Activated T-helper 17 cell treated with anti-CD3 and anti-CD28 coated beads, Interleukin-2, amount 50 U/mL, for 72 hours (primary cell): ENCODE results near the gene INSR. TPM values are rescaled to one million over a fixed set of nuclear protein-coding genes. Genes with fewer than 3 reads are reported as not detected.

Experiments used
- ATAC-seq: fragments of 150-1000 bp; cut with Tn5 transposase; replicated peaks from 2 replicates; pipeline ENCODE4 v1.10.0; 2021; ENCODE audit warnings: mild to moderate bottlenecking, moderate library complexity
- H3K27ac Mint-ChIP-seq: one replicate; pipeline ENCODE4 v1.8.0; 2022; ENCODE audit warnings: mixed read lengths
- H3K27me3 Mint-ChIP-seq: one replicate; pipeline ENCODE4 v1.8.0; 2022; ENCODE audit warnings: mixed read lengths
- H3K36me3 Mint-ChIP-seq: one replicate; pipeline ENCODE4 v1.8.0; 2022; ENCODE audit warnings: low read depth, mild to moderate bottlenecking, mixed read lengths
- H3K4me1 Mint-ChIP-seq: one replicate; pipeline ENCODE4 v1.8.0; 2022; ENCODE audit warnings: mixed read lengths
- H3K4me3 Mint-ChIP-seq: one replicate; pipeline ENCODE4 v1.8.0; 2022; ENCODE audit warnings: mild to moderate bottlenecking, mixed read lengths
- H3K9me3 Mint-ChIP-seq: one replicate; pipeline ENCODE4 v1.8.0; 2022; ENCODE audit warnings: mixed read lengths
- total RNA-seq, 2 donors: library from RNA; stranded (reverse); gene quantifications; one replicate each; pipeline ENCODE4 v1.2.3, GENCODE V29; 2022

The INSR gene
- total RNA-seq, 2 donors from 2014 or later = 0.69 to 5.0 TPM

DNA sequence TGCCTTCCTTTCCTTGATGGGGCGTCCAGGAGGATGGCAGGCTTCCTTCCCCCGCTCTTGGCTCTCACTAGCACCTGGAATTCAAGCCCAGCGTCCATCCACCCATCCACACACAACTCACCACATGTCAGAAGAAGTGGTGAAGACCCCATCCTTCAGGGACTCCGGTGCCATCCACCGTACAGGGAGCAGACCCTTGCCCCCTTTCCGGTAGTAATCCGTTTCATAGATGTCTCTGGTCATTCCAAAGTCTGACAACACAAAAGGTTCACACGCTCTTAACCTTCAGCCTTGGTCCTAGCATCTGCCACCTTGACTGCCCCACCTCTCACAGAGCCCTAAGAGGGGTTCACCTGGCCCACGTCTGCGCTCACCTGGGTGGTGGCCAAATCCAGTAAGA is 173.7 kb downstream of the INSR start:
- H3K27ac Mint-ChIP-seq = no peak overlapping the region
- no peaks in the 10 kb centered on the region for H3K27me3 Mint-ChIP-seq
- H3K4me3 Mint-ChIP-seq = no peak overlapping the region
- H3K36me3 Mint-ChIP-seq = peaks cover 6% of the 10 kb centered on the region
- H3K9me3 Mint-ChIP-seq = peaks cover 3% of the 10 kb centered on the region
- H3K4me1 Mint-ChIP-seq = no peaks in the 10 kb centered on the region
- ATAC-seq = no peak

DNA sequence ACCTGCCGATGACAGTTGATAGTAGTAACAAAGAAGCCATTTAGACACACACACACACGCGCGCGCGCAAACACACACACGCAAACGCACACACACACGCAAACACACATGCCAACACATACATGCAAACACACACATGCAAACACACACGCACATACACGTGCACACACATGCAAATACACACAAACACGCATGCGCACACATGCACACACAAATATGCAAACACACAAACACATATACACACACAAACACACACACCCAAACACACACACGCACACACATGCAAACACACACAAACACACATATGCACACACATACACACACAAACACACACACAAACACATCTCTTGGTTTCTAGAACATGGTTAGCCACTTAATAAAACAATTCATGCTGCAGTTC is 174.6 kb downstream of the INSR start:
- no peak overlapping the region for H3K4me3 Mint-ChIP-seq
- H3K4me1 Mint-ChIP-seq = no peaks in the 10 kb centered on the region
- ATAC-seq = no peak
- peaks cover 2% of the 10 kb centered on the region for H3K36me3 Mint-ChIP-seq
- no peak overlapping the region for H3K27ac Mint-ChIP-seq
- H3K9me3 Mint-ChIP-seq = no peaks in the 10 kb centered on the region
- no peaks in the 10 kb centered on the region for H3K27me3 Mint-ChIP-seq

DNA sequence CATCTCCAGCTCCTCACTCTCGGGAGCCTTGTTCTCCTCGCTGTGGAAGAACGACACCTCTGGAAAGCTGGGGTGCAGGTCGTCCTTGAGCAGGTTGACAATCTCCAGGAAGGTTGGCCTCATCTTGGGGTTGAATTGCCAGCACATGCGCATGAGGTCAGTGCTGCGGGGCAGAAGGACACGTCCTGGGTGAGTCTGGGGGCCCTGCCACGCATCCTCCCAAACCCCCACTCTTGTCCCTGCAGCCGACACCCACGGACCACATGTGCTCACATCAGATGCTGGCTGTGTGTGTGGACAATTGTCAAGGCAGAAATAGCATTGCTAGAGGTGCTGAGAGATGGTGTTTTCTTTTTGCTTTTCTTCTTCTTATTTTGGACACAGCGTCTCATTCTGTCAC is 177.0 kb downstream of the INSR start:
- ATAC-seq = no peak
- H3K27me3 Mint-ChIP-seq = peaks cover 5% of the 10 kb centered on the region
- no peaks in the 10 kb centered on the region for H3K4me1 Mint-ChIP-seq
- H3K36me3 Mint-ChIP-seq = no peaks in the 10 kb centered on the region
- H3K9me3 Mint-ChIP-seq = no peaks in the 10 kb centered on the region
- no peak overlapping the region for H3K27ac Mint-ChIP-seq
- no peak overlapping the region for H3K4me3 Mint-ChIP-seq

DNA sequence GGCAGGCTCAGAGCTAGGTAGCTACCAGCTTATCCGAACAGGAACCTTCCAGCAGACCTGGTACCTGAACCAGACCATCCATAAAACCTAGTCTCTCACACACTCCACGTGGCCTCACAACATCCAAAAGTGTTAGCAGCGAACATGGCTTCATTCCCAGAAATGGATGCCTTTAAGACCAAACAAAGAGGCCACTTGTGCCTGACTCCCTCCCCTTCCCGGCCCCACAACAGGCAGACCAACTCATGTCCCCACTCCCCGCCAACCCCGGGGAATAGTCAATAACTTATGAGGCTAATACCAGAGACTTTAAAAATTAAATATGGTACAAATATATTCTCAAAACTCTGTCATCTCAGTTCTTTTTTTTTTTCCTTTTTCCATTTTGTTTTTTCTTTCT is 178.5 kb downstream of the INSR start:
- Mint-ChIP-seq H3K27me3 (peaks cover 5% of the 10 kb centered on the region), H3K9me3 (no peaks in the 10 kb centered on the region), H3K36me3 (no peaks in the 10 kb centered on the region), H3K4me1 (no peaks in the 10 kb centered on the region), H3K4me3 (no peak overlapping the region), H3K27ac (no peak overlapping the region)
- no peak for ATAC-seq

DNA sequence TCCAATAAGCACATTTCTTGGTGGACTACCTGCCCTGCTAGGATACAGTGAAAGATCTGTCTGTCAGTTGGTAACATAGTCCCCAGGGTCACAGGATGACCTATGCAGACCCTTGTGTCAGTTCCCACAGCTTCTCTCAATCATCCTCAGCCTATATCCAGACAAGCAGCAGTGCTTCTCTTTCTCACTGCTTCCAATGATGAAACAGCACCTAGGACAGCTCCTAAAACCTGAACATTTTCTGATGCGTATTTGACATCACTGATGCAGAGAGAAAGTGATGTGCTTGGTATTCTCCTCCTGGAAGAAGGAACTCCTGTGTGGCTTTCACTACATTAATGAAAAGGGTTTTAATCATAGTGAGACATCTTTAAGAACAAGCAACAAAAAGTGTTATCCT is 181.0 kb downstream of the INSR start:
- ATAC-seq = no peak
- H3K4me1 Mint-ChIP-seq = no peaks in the 10 kb centered on the region
- H3K27me3 Mint-ChIP-seq = peaks cover 5% of the 10 kb centered on the region
- H3K36me3 Mint-ChIP-seq = no peaks in the 10 kb centered on the region
- H3K4me3 Mint-ChIP-seq = no peak overlapping the region
- no peak overlapping the region for H3K27ac Mint-ChIP-seq
- H3K9me3 Mint-ChIP-seq = no peaks in the 10 kb centered on the region

DNA sequence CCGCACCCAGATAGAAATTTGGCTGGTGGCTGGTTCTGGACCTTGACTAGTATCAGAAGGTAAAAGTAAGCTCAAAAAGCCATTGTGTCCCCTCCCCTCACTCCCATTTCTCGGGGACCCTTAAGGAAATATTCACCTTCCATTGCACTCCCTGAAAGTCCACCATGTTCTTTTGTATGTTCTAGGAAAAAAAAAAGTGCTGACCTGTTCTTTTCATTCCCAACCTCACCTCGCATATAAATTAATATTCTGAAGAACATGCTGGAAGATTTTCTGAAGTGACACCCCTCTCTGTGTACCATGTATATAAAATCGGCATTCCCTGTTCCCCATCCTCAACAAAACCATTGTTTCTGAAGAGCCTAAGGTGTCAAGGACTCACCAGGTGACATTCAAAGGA is 181.5 kb downstream of the INSR start:
- no peak overlapping the region for H3K27ac Mint-ChIP-seq
- no peaks in the 10 kb centered on the region for H3K9me3 Mint-ChIP-seq
- no peaks in the 10 kb centered on the region for H3K4me1 Mint-ChIP-seq
- no peak overlapping the region for H3K4me3 Mint-ChIP-seq
- peaks cover 5% of the 10 kb centered on the region for H3K27me3 Mint-ChIP-seq
- no peaks in the 10 kb centered on the region for H3K36me3 Mint-ChIP-seq
- no peak for ATAC-seq

DNA sequence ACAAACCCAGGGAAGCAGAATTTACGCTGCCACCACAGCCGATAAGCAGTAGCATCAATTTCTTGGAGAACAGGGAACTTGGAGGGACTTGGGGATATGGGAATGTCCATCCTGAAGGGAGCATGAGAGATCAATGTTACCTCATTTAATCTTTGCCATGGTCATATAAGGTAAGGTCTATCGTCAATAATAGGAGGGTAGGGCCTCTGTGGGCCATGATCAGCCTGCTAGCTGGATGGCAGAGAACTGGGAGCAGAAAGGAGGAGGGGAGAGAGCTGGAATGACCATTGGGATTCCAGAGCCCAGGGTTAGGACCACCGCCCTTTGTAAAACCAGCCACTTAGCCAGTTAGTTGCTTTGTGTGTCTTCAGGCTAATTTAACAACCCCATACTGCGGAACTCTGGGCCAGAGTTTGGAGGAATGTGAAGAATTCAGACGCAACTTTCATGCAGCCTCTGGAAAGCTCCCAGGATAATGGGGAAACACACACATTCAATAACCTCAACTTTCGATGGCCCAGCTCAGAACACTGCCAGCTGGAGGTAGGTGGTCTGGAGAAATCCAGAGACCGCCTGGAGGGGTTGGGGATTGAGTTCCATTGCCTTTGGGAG is 184.4 kb downstream of the INSR start:
- no peak overlapping the region for H3K4me3 Mint-ChIP-seq
- H3K4me1 Mint-ChIP-seq = no peaks in the 10 kb centered on the region
- H3K27ac Mint-ChIP-seq = no peak overlapping the region
- H3K9me3 Mint-ChIP-seq = no peaks in the 10 kb centered on the region
- ATAC-seq = no peak
- H3K27me3 Mint-ChIP-seq = peaks cover 5% of the 10 kb centered on the region
- H3K36me3 Mint-ChIP-seq = no peaks in the 10 kb centered on the region

DNA sequence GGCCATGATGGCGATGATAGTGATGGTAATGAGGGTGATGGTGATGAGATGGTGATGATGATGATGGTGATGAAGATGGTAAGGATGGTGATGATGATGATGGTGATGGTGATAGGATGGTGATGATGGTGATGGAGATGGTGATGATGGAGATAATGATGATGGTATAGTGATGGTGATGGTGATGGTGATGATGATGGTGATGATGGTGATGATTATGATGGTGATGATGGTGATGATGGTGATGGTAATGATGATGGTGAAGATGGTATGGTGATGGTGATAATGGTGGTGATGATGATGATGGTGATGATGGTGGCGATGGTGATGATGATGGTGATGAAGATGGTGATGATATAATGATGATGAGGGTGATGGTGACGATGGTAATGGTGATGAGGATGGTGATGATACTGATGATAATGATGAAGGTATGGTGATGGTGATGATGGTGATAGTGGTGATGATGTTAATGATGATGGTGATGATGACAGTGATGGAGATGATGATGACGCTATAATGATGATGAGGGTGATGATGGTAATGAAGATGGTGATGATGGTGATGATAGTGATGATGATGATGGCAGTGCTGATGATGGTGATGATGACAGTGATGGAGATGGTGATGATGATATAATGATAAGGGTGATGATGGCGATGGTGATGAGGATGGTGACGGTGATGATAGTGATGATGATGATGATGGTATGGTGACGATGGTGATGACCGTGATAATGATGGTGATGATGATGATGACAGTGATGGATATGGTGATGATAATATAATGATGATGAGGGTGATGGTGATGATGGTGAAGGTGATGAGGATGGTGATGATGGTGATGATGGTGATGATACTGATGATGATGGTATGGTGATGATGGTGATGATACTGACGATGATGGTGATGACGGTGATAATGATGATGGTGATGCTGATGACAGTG is 187.2 kb downstream of the INSR start:
- Mint-ChIP-seq H3K36me3 (no peaks in the 10 kb centered on the region), H3K4me1 (peaks cover 3% of the 10 kb centered on the region), H3K9me3 (no peaks in the 10 kb centered on the region), H3K27ac (no peak overlapping the region), H3K27me3 (no peaks in the 10 kb centered on the region), H3K4me3 (no peak overlapping the region)
- no peak for ATAC-seq

DNA sequence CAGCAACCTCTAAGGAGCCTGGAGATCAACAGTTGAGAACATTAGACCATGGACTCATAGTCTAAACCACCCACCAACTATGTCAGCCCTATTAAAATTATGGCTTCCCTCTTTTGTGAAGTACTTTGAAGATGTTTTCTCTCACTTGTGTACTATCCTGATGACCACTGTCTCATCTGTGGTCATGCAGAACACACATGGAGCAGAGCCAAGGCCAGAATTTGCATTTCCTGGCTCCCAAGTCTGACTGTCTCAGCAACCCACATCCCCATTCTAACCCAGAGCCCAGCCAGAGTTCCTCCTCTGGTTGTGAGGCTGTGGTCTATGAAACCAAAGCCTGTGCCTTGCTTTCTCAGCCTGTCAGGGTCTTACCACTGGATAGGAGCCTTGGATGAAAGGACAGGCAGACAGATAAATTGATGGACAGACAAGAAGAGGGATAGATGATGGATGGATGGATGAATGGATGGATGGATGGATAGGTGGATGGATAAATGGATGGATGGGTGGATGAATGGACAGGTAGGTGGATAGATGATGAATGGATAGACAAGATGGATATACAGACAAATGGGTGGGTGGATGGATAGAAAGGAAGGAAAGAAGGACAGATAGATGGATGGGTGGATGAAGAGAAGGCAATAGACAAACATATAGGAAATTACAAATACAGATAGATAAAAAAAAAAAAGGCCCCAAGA is 189.3 kb downstream of the INSR start:
- peak; percentile 14 for ATAC-seq
- Mint-ChIP-seq H3K4me3 (no peak overlapping the region), H3K36me3 (no peaks in the 10 kb centered on the region), H3K27ac (no peak overlapping the region), H3K27me3 (no peaks in the 10 kb centered on the region), H3K9me3 (no peaks in the 10 kb centered on the region), H3K4me1 (peaks cover 7% of the 10 kb centered on the region)

DNA sequence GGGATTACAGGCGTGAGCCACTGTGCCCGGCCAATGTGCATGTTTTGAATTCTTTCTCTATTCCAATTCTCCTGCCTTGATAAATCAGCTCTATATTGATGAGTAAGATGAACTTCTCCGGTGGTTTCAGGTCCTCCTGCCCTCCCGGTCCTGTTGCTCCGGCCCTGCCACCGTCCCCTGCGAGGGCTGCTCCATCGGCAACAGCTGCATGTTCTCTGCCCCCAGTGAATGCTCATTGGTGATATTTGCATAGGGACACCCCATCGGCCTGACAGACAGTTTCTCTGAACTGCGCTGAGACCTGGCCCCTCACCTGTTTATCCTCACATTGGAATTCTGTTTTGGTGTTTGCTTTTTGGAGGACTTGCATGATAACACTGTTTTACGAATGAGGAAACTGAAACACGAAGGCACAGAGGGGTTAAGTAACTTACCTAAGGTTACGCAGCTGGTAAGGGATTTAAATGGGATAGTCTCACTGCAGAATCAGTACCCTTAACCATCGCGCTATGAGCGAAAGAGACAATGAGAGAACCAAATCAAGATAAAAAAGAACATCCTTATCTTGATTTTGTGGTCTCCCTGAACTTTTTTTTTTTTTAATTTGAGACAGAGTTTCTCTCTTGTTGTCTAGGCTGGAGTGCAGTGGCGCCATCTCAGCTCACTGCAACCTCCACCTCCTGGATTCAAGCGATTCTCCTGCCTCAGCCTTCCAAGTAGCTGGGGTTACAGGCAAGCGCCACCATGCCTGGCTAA is 192.5 kb downstream of the INSR start:
- peaks cover 11% of the 10 kb centered on the region for H3K9me3 Mint-ChIP-seq
- H3K27ac Mint-ChIP-seq = no peak overlapping the region
- no peak for ATAC-seq
- no peaks in the 10 kb centered on the region for H3K27me3 Mint-ChIP-seq
- H3K36me3 Mint-ChIP-seq = no peaks in the 10 kb centered on the region
- peaks cover 7% of the 10 kb centered on the region for H3K4me1 Mint-ChIP-seq
- peak overlapping the region; percentile 27 for H3K4me3 Mint-ChIP-seq

DNA sequence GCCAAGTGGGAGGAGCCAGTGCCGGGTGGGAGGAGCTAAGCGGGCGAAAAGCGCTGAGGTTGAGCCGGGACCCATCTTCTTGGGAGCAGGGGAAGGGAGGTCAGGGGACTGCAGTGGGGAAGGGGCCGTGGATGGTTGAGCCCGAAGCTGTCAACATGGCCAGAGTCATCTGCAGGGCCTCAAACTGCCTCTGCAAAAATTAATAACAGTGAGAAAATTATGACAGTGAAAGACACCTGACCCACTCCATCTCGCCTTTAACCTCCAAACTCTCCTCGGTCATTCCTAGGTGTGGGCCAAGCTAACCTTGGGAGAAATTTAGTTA is 194.7 kb downstream of the INSR start:
- peaks cover 7% of the 10 kb centered on the region for H3K4me1 Mint-ChIP-seq
- H3K27ac Mint-ChIP-seq = peak overlapping the region; percentile 93
- H3K4me3 Mint-ChIP-seq = peak overlapping the region; percentile 89
- H3K27me3 Mint-ChIP-seq = no peaks in the 10 kb centered on the region
- H3K9me3 Mint-ChIP-seq = peaks cover 16% of the 10 kb centered on the region
- ATAC-seq = no peak
- no peaks in the 10 kb centered on the region for H3K36me3 Mint-ChIP-seq

DNA sequence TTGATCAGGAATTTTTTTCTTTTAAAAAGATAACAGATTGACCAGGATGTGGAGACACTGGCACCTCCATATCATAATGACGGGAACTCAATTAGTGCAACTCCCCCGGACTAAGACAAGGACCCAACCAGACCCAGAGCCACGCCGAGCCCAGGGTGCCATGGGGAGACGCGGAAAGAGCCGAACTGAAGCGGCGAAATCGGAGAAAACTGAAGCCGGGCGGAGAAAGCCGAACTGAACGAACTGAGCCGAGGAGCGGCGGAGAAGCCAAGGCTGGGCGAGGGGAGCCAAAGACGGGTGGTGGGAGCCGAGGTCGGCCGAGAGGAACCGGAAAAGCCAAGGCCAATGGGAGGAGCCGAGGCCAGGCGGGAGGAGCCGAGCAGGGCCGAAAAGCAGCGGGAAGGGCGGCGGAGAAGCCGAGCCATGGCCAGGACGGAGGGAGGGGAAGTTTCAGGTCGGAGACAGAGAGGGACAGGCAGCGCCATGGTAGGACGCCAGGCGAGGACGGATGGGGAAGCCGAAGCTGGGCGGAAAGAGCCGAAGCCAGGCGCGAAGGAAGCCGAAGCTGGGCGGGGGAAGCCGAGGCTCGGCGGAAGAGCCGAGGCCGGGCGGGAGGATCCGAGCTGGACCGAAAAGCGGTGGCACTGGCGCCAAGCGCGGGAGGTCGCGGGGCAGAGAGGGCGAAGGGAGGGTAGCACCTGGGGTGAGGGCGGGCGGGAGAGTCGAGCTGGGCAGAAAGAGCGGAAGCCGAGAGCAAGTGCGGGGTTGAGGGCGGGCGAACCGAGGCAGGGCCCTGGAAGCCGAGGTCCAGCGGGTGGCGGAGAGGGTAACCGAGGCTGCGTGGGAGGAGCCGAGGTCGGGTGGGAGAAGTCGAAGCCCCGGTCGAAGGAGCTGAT is 195.3 kb downstream of the INSR start:
- H3K36me3 Mint-ChIP-seq = no peaks in the 10 kb centered on the region
- peak overlapping the region; percentile 93 for H3K27ac Mint-ChIP-seq
- no peaks in the 10 kb centered on the region for H3K27me3 Mint-ChIP-seq
- peaks cover 7% of the 10 kb centered on the region for H3K4me1 Mint-ChIP-seq
- H3K9me3 Mint-ChIP-seq = peaks cover 16% of the 10 kb centered on the region
- ATAC-seq = peak; percentile 89
- peak overlapping the region; percentile 89 for H3K4me3 Mint-ChIP-seq

DNA sequence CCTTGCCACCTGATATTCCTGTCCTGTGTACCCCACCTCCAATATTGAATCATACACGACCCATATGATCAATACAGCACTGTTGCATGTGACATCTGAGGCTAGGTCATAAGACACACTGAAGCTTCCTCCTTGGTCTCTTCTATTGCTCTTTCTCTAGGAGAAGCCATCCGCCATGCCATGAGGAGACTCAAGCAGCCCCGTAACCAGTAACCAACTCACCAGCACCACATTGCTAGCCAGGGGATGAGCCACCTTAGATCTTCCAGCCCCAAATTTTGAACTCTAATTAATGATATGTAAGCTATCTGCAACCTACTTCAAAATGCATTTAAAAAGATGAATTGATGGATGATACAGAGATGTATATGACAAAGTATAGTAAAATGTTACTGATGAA is 196.1 kb downstream of the INSR start:
- Mint-ChIP-seq H3K27me3 (no peaks in the 10 kb centered on the region), H3K36me3 (no peaks in the 10 kb centered on the region), H3K9me3 (peaks cover 16% of the 10 kb centered on the region), H3K27ac (peak overlapping the region; percentile 93), H3K4me3 (peak overlapping the region; percentile 89), H3K4me1 (peaks cover 7% of the 10 kb centered on the region)
- no peak for ATAC-seq
